Naive thymus-derived CD4-positive, alpha-beta T cell (primary cell): ENCODE results near the gene ZNF750. TPM values are rescaled to one million over a fixed set of nuclear protein-coding genes. Genes with fewer than 3 reads are reported as not detected.

ENCODE experiments used
- ATAC-seq: fragments of 150-1000 bp; cut with Tn5 transposase; 2 replicates; pipeline ENCODE4 v1.10.0; 2021; ENCODE audit warnings: mild to moderate bottlenecking, moderate library complexity
- CTCF ChIA-PET: fragments of 350-600 bp; sonication (Branson Sonifier 250); formaldehyde crosslinking; loops from one replicate; lab custom pipeline; 2021; ENCODE audit warnings: antibody characterized with exemption; lab: Charles Lee
- POLR2A ChIA-PET: fragments of 350-600 bp; sonication (Branson Sonifier 250); formaldehyde crosslinking; loops from one replicate; lab custom pipeline; 2021; ENCODE audit warnings: antibody characterized with exemption, inconsistent platforms; lab: Charles Lee
- DNase-seq, 9 donors: peaks; one replicate each; pipeline versions ENCODE4 v3.0.0 to v3.0.0-alpha.2; 2020 to 2022; ENCODE audit warnings: mixed read lengths in 1 of 9
- H3K27ac ChIP-seq: one replicate; pipeline ENCODE4 v1.7.0; 2013; ENCODE audit warnings: mild to moderate bottlenecking, low read depth, low read length, moderate library complexity
- H3K27me3 ChIP-seq, 2 donors: one replicate each; pipeline ENCODE4 v1.7.0; 2013; ENCODE audit warnings: low read length in 2 of 2, mild to moderate bottlenecking in 2 of 2, moderate library complexity in 2 of 2; ENCODE audit not compliant: control insufficient read depth in 2 of 2, insufficient read depth in 2 of 2
- H3K36me3 ChIP-seq, 3 experiments: 1 replicate in 2 of 3; 2 replicates in 1 of 3; pipeline ENCODE4 v1.7.0; 2013; ENCODE audit warnings: low read length in 3 of 3, mild to moderate bottlenecking in 3 of 3, moderate library complexity in 1 of 3; ENCODE audit not compliant: insufficient read depth in 3 of 3, control insufficient read depth in 2 of 3
- H3K4me1 ChIP-seq, 2 donors: one replicate each; pipeline ENCODE4 v1.7.0; 2013; ENCODE audit warnings: low read length in 2 of 2, mild to moderate bottlenecking in 2 of 2, moderate library complexity in 1 of 2; ENCODE audit not compliant: control insufficient read depth in 2 of 2, insufficient read depth in 2 of 2
- H3K4me3 ChIP-seq: 2 replicates; pipeline ENCODE4 v1.7.0; 2013; ENCODE audit warnings: mild to moderate bottlenecking, low read length
- H3K9me3 ChIP-seq, 3 experiments: 1 replicate in 2 of 3; 2 replicates in 1 of 3; pipeline ENCODE4 v1.7.0; 2013; ENCODE audit warnings: low read length in 3 of 3; ENCODE audit not compliant: control insufficient read depth in 2 of 3
- H3K27ac Mint-ChIP-seq, 9 donors: one replicate each; pipeline ENCODE4 v1.8.0; 2020 to 2022; ENCODE audit warnings: mixed read lengths in 9 of 9, mild to moderate bottlenecking in 8 of 9, moderate library complexity in 5 of 9, inconsistent platforms in 2 of 9
- H3K27me3 Mint-ChIP-seq, 5 donors: one replicate each; pipeline ENCODE4 v1.8.0; 2021 to 2022; ENCODE audit warnings: mixed read lengths in 5 of 5, mild to moderate bottlenecking in 1 of 5
- H3K36me3 Mint-ChIP-seq, 5 donors: one replicate each; pipeline ENCODE4 v1.8.0; 2020 to 2022; ENCODE audit warnings: mixed read lengths in 5 of 5, mild to moderate bottlenecking in 3 of 5, inconsistent platforms in 1 of 5
- H3K4me1 Mint-ChIP-seq, 7 donors: one replicate each; pipeline ENCODE4 v1.8.0; 2020 to 2022; ENCODE audit warnings: mixed read lengths in 7 of 7, mild to moderate bottlenecking in 3 of 7, inconsistent platforms in 1 of 7
- H3K4me3 Mint-ChIP-seq, 10 donors: one replicate each; pipeline ENCODE4 v1.8.0; 2020 to 2022; ENCODE audit warnings: mild to moderate bottlenecking in 10 of 10, mixed read lengths in 10 of 10, moderate library complexity in 6 of 10, inconsistent platforms in 2 of 10
- H3K9me3 Mint-ChIP-seq, 11 donors: one replicate each; pipeline ENCODE4 v1.8.0; 2020 to 2022; ENCODE audit warnings: mixed read lengths in 11 of 11, mild to moderate bottlenecking in 4 of 11, inconsistent platforms in 1 of 11, moderate library complexity in 1 of 11
- intact Hi-C, 2 donors: fragments of 100-400 bp; cut with micrococcal nuclease; formaldehyde crosslinking; loops; one replicate each; pipeline ENCODE4 v1.15.1; 2023
- polyA plus RNA-seq, 2 donors: library from polyadenylated mRNA; unstranded; fragments of 300-500 nt; fragmentation: Illumina TruSeq; gene quantifications; one replicate each; pipeline ENCODE4 v1.2.3, GENCODE V29; 2021
- total RNA-seq, 6 experiments: library from RNA in 5 of 6; stranded (reverse) in 5 of 6; gene quantifications; 1 replicate in 5 of 6; 2 replicates in 1 of 6; pipeline ENCODE4 v1.2.3 and lab custom pipeline; 2021 to 2026

The ZNF750 gene
- total and polyA plus RNA-seq, 7 experiments from 2014 or later = 0.13 TPM; not detected in 6

- Mint-ChIP-seq H3K4me3 (peak overlapping the region in 2 of 10 donors; percentile 20 to 40), H3K27me3 (no peaks in the 10 kb centered on the region), H3K4me1 (peaks cover 42 to 81% (median 58%) of the 10 kb centered on the region in 7 donors), H3K27ac (peak overlapping the region in 4 of 9 donors; percentile 23 to 90 (median 62)), H3K9me3 (peaks cover 0 to 2% (median 0%) of the 10 kb centered on the region in 11 donors), H3K36me3 (peaks cover 5 to 26% (median 15%) of the 10 kb centered on the region in 5 donors)
- intact Hi-C loops = no loop called here
- DNase-seq = no peak
- Histone ChIP-seq H3K4me1 (peaks cover 30 to 31% of the 10 kb centered on the region in 2 donors), H3K27ac (no peak overlapping the region), H3K36me3 (peaks cover 0 to 11% (median 0%) of the 10 kb centered on the region in 3 experiments), H3K9me3 (no peaks in the 10 kb centered on the region), H3K27me3 (no peaks in the 10 kb centered on the region), H3K4me3 (no peak overlapping the region)
- CTCF ChIA-PET = interaction anchor here (0.6 kb wide), 1 partner anchor 103 kb away, joined by 4 read pairs; no protein-coding TSS in a partner anchor
- no peak for ATAC-seq
- POLR2A ChIA-PET = interaction anchor here (7.3 kb wide), 1 partner anchor 14 kb away, joined by 36 read pairs; no protein-coding TSS in a partner anchor
Observed at GRCh38 chr17:82879241-82879640, 39.4 kb upstream of the ZNF750 start.

- CTCF ChIA-PET = no interaction called here
- Mint-ChIP-seq H3K27me3 (no peaks in the 10 kb centered on the region), H3K4me1 (peaks cover 35 to 73% (median 51%) of the 10 kb centered on the region in 7 donors), H3K4me3 (peak overlapping the region in 1 of 10 donors; percentile 29), H3K27ac (peak overlapping the region in 5 of 9 donors; percentile 18 to 75 (median 46)), H3K36me3 (peaks cover 5 to 22% (median 15%) of the 10 kb centered on the region in 5 donors), H3K9me3 (peaks cover 0 to 2% (median 0%) of the 10 kb centered on the region in 11 donors)
- Histone ChIP-seq H3K27me3 (no peaks in the 10 kb centered on the region), H3K36me3 (peaks cover 0 to 14% (median 0%) of the 10 kb centered on the region in 3 experiments), H3K4me1 (peaks cover 22 to 23% of the 10 kb centered on the region in 2 donors), H3K27ac (no peak overlapping the region), H3K4me3 (no peak overlapping the region), H3K9me3 (no peaks in the 10 kb centered on the region)
- ATAC-seq (no peak), DNase-seq (no peak)
- POLR2A ChIA-PET = interaction anchor here (0.6 to 7.3 kb wide), 4 partner anchors 13 to 67 kb away, joined by 3 to 36 read pairs (median 4); no protein-coding TSS in a partner anchor
- intact Hi-C loops = no loop called here
Observed at GRCh38 chr17:82878527-82878926, 38.7 kb upstream of the ZNF750 start.

GRCh38 chr17:82876602-82877379 lies 37.0 kb upstream of the ZNF750 start:
- Mint-ChIP-seq H3K36me3 (peaks cover 5 to 26% (median 15%) of the 10 kb centered on the region in 5 donors), H3K4me3 (no peak overlapping the region), H3K9me3 (no peaks in the 10 kb centered on the region), H3K4me1 (peaks cover 18 to 60% (median 35%) of the 10 kb centered on the region in 7 donors), H3K27me3 (no peaks in the 10 kb centered on the region), H3K27ac (no peak overlapping the region)
- H3K36me3 ChIP-seq = peaks cover 0 to 31% (median 0%) of the 10 kb centered on the region in 3 experiments
- CTCF ChIA-PET = interaction anchor here (0.7 kb wide), 1 partner anchor 20 kb away, joined by 3 read pairs; no protein-coding TSS in a partner anchor
- peaks cover 5 to 9% of the 10 kb centered on the region in 2 donors for H3K4me1 ChIP-seq
- POLR2A ChIA-PET = interaction anchor here (7.3 kb wide), 1 partner anchor 12 kb away, joined by 36 read pairs; no protein-coding TSS in a partner anchor
- ATAC-seq = peak; percentile 31
- H3K27me3 ChIP-seq = no peaks in the 10 kb centered on the region
- no peak overlapping the region for H3K27ac ChIP-seq
- no peak overlapping the region for H3K4me3 ChIP-seq
- H3K9me3 ChIP-seq = no peaks in the 10 kb centered on the region
- no peak for DNase-seq
- intact Hi-C loops = no loop called here

- Mint-ChIP-seq H3K27me3 (no peaks in the 10 kb centered on the region), H3K27ac (no peak overlapping the region), H3K4me1 (peaks cover 14 to 58% (median 29%) of the 10 kb centered on the region in 7 donors), H3K36me3 (peaks cover 5 to 26% (median 15%) of the 10 kb centered on the region in 5 donors), H3K9me3 (no peaks in the 10 kb centered on the region), H3K4me3 (no peak overlapping the region)
- no peak overlapping the region for H3K27ac ChIP-seq
- DNase-seq = no peak
- peak; percentile 20 for ATAC-seq
- intact Hi-C loops = no loop called here
- H3K27me3 ChIP-seq = no peaks in the 10 kb centered on the region
- H3K9me3 ChIP-seq = no peaks in the 10 kb centered on the region
- H3K36me3 ChIP-seq = peaks cover 0 to 37% (median 0%) of the 10 kb centered on the region in 3 experiments
- no peak overlapping the region for H3K4me3 ChIP-seq
- POLR2A ChIA-PET = interaction anchor here (7.3 kb wide), 1 partner anchor 11 kb away, joined by 36 read pairs; no protein-coding TSS in a partner anchor
- H3K4me1 ChIP-seq = peaks cover 0 to 2% of the 10 kb centered on the region in 2 donors
- CTCF ChIA-PET = interaction anchor here (0.7 to 1.2 kb wide), 2 partner anchors 10 to 21 kb away, joined by 3 read pairs; no protein-coding TSS in a partner anchor
Observed at GRCh38 chr17:82876149-82876548, 36.3 kb upstream of the ZNF750 start.

GRCh38 chr17:82875407-82875856 lies 35.6 kb upstream of the ZNF750 start:
- intact Hi-C loops = no loop called here
- ChIA-PET POLR2A (interaction anchor here (1.6 to 7.3 kb wide), 2 partner anchors 10 kb away, joined by 9 to 36 read pairs; no protein-coding TSS in a partner anchor), CTCF (interaction anchor here (1.0 to 1.2 kb wide), 2 partner anchors 10 to 12 kb away, joined by 3 read pairs; no protein-coding TSS in a partner anchor)
- H3K27ac ChIP-seq = no peak overlapping the region
- no peak for DNase-seq
- H3K27me3 ChIP-seq = no peaks in the 10 kb centered on the region
- Mint-ChIP-seq H3K4me1 (peaks cover 13 to 59% (median 22%) of the 10 kb centered on the region in 7 donors), H3K36me3 (peaks cover 5 to 30% (median 19%) of the 10 kb centered on the region in 5 donors), H3K27ac (no peak overlapping the region), H3K4me3 (no peak overlapping the region), H3K9me3 (no peaks in the 10 kb centered on the region), H3K27me3 (no peaks in the 10 kb centered on the region)
- H3K4me1 ChIP-seq = no peaks in the 10 kb centered on the region
- no peak overlapping the region for H3K4me3 ChIP-seq
- no peaks in the 10 kb centered on the region for H3K9me3 ChIP-seq
- no peak for ATAC-seq
- peaks cover 0 to 44% (median 4%) of the 10 kb centered on the region in 3 experiments for H3K36me3 ChIP-seq
